G401.6 (cell line): ENCODE data around the gene SMYD1.

Experiments used
- FAIRE-seq: peaks from 2 replicates; lab custom pipeline; 2012; peaks lifted over from hg19 to GRCh38; lab: Jason Lieb, UNC

The SMYD1 gene

DNA sequence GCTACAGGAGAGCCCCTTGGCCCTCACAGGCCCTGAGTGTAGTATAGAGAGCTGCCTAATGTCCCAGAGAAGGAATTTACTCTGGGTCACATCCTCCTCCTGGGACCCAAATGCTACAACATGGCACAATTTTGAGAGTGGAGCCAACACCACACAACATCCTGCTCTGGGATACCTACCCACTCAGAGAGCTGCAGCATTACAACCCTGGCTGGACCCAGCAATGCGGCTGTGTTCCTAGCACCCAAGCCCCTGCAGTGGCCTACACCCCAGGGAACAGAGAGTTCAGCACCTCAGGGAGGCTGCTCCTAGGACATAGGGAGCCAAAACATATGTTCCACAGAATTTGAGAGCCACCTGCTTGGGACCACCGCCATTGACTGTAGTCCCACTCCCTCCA lies 79.5 kb downstream of the SMYD1 start:
- no peak for FAIRE-seq

DNA sequence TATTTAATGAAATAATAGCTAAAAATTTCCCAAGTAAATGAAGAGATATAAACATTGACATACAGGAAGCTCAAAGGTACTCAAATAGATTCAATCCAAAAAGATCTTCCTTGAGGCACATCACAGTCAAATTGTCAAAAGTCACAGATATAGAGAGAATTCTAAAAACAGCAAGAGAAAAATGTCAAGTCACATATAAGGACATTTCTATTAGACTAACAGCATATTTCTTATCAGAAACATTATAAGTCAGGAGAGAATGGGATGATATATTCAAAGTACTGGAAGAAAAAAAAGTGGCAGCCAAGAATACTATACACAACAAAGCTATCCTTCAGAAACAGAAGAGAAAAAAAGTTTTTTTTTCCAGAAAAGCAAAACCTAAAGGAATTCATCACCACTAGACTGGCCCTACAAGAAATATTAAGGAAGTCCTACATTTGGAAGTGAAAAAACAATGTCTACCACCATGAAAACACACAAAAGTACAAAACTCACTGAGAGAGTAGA lies 81.4 kb downstream of the SMYD1 start:
- no peak for FAIRE-seq

GRCh38 chr2:88159481-88159880 lies 91.9 kb downstream of the SMYD1 start:
- no peak for FAIRE-seq

- FAIRE-seq, result peak; percentile 92
Observed at GRCh38 chr2:88159955-88160415, 92.4 kb downstream of the SMYD1 start.

DNA sequence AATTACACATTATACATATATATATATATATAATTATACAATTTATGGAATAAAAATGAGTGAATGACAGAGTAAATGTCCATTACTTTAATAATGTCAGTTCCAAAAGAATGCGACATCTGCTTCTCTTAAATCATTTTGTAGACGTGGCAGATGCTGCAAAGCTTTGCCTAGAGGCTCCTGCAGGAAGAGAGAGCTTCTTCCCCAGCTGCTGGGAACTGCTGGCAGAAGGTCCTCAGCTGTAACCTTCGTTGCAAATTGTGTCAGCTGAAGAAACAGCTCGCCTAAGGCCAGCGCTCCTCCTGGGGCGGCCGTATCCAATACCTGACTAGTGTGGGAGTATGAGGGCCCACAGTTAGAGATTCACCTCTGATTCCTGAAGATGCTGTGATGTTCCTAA lies 92.9 kb downstream of the SMYD1 start:
- no peak for FAIRE-seq

DNA sequence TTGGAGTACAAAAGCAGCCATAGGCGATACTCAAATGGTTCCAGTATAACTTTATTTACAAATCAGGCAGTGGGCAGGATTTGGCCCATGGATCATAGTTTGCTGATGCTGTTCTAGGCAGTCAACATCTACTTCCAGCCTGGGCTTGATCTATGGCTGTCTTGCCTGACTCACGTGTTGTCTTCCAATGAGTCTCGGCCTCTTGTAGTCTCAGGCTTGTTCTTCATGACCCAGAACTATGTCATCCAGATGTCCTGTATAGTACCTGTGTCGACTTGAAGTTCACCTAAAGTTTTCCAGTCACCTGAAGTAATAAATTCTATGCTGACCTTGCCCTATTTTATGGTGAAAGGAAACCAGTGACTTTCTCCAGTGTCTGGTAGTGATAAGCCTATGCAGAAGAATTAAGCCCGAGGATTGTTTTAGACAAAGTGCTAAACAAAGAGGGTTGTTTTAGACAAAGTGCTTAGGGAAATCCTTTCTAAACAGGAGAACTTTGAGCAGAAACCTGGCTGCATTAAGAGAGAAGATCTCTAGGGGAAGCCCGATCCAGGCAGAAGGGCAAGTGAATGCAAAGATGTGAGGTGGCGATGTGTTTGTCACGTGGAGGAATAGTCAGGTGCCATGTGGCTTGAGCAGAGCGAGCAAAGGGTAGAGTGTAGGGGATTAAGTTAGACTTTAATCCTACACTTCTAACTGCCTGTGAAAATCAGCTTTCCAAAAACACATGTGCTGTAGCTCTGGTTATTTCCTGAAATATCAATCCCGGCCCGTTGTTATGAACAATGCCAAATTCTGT lies 94.0 kb downstream of the SMYD1 start:
- FAIRE-seq, result no peak
